HCT116 (cell line): Measurements from ENCODE around the gene RNF130. TPM values are rescaled to one million over a fixed set of nuclear protein-coding genes. Genes with fewer than 3 reads are reported as not detected.
A peak's percentile ranks its signal among the peaks of the same experiment; 100 is the strongest.
"Not testable (repeated sequence)": the region's sequence is repeated elsewhere in the genome, so short reads cannot be mapped to it uniquely, and the experiment has no call there.

Experiments
- ATAC-seq: fragments of 200-7000 bp; cut with Tn5 transposase; 2 replicates; pipeline ENCODE4 v1.9.1; 2020; ENCODE audit warnings: mild to moderate bottlenecking, moderate library complexity
- BruUV-seq: library from RNA; stranded (reverse); fragments of 400-500 nt; replicated peaks from 2 replicates; lab custom pipeline; 2021; lab: Mats Ljungman, UMichigan
- CTCF ChIA-PET: fragments of 300-600 bp; sonication (Branson Sonifier 250); formaldehyde crosslinking; loops from one replicate; lab custom pipeline; 2021; ENCODE audit warnings: antibody characterized with exemption; lab: Charles Lee
- POLR2A ChIA-PET: fragments of 300-600, 350-600 bp; sonication (Branson Sonifier 250); formaldehyde crosslinking; loops from one replicate; lab custom pipeline; 2021; ENCODE audit warnings: antibody characterized with exemption; lab: Charles Lee
- RAD21 ChIA-PET, 2 experiments: fragments of 300-600 bp; sonication (Branson Sonifier 250); formaldehyde crosslinking; loops; one replicate each; lab custom pipeline; 2023; ENCODE audit warnings: low total read pairs in 2 of 2; ENCODE audit not compliant: uncharacterized antibody in 2 of 2, unreplicated experiment in 2 of 2, low non-redundant PET in 1 of 2; lab: Charles Lee
- DNase-seq: peaks from one replicate; pipeline ENCODE4 v3.0.0-alpha.2; 2010; ENCODE audit warnings: low read depth, low spot score
- H2AFZ ChIP-seq: fragments of 200-600 bp; shearing (Covaris generic), sonication (generic); 2 replicates; pipeline ENCODE4 v1.6.1; 2017; ENCODE audit warnings: low read depth, mixed run types, mixed read lengths, antibody characterized with exemption, low read length; ENCODE audit not compliant: poor library complexity, severe bottlenecking
- H3K27ac ChIP-seq: 2 replicates; pipeline ENCODE4 v1.5.1; 2012; ENCODE audit warnings: low read depth, low read length
- H3K27me3 ChIP-seq: fragments of 200-600 bp; sonication (generic); 2 replicates; pipeline ENCODE4 v1.6.1; 2016; ENCODE audit warnings: mixed run types, low read length, mixed read lengths; ENCODE audit not compliant: insufficient read depth
- H3K36me3 ChIP-seq, 2 experiments: fragments of 200-500 bp in 1 of 2; fragments of 200-600 bp in 1 of 2; sonication (Bioruptor generic) in 1 of 2; sonication (generic) in 1 of 2; 2 replicates each; pipeline versions ENCODE4 v1.5.1 to v1.6.1; 2014 to 2016; ENCODE audit warnings: low read length in 2 of 2, inconsistent platforms in 1 of 2, mixed read lengths in 1 of 2, mixed run types in 1 of 2; ENCODE audit not compliant: insufficient read depth in 2 of 2, control insufficient read depth in 1 of 2
- H3K4me1 ChIP-seq, 2 experiments: fragments of 200-600 bp in 1 of 2; sonication (generic) in 1 of 2; 2 replicates each; pipeline versions ENCODE4 v1.5.1 to v1.6.1; 2012 to 2017; ENCODE audit warnings: low read length in 2 of 2, inconsistent platforms in 1 of 2, mild to moderate bottlenecking in 1 of 2, mixed read lengths in 1 of 2, mixed run types in 1 of 2, moderate library complexity in 1 of 2; ENCODE audit not compliant: insufficient read depth in 2 of 2, control insufficient read depth in 1 of 2
- H3K4me2 ChIP-seq: fragments of 200-600 bp; sonication (generic); 2 replicates; pipeline ENCODE4 v1.6.1; 2017; ENCODE audit warnings: mixed run types, low read length, mixed read lengths
- H3K4me3 ChIP-seq, 2 experiments: fragments of 200-600 bp in 1 of 2; sonication (generic) in 1 of 2; replicated peaks in 1 of 2; 2 replicates each; pipeline ENCODE4 v1.5.1; 2011 to 2016; ENCODE audit warnings: low read length in 2 of 2, control low read depth in 1 of 2, low read depth in 1 of 2, mild to moderate bottlenecking in 1 of 2, mixed read lengths in 1 of 2, mixed run types in 1 of 2
- H3K79me2 ChIP-seq: fragments of 200-600 bp; sonication (generic); 2 replicates; pipeline ENCODE4 v1.6.1; 2017; ENCODE audit warnings: mild to moderate bottlenecking, mixed run types, low read length, moderate library complexity, mixed read lengths; ENCODE audit not compliant: insufficient read depth
- H3K9ac ChIP-seq: fragments of 200-600 bp; sonication (generic); 2 replicates; pipeline ENCODE4 v1.6.1; 2016; ENCODE audit warnings: low read length, mixed read lengths
- H3K9me2 ChIP-seq: fragments of 200-600 bp; sonication (generic), shearing (Covaris generic); 2 replicates; pipeline ENCODE4 v1.6.1; 2017; ENCODE audit warnings: mixed run types, mild to moderate bottlenecking, moderate library complexity; ENCODE audit not compliant: insufficient read depth
- H3K9me3 ChIP-seq, 2 experiments: fragments of 200-500 bp in 1 of 2; fragments of 200-600 bp in 1 of 2; sonication (Bioruptor generic) in 1 of 2; sonication (generic) in 1 of 2; 2 replicates each; pipeline ENCODE4 v1.6.1; 2014 to 2017; ENCODE audit warnings: low read length in 2 of 2, mixed read lengths in 2 of 2, inconsistent platforms in 1 of 2, low read depth in 1 of 2, mild to moderate bottlenecking in 1 of 2, mixed run types in 1 of 2, moderate library complexity in 1 of 2; ENCODE audit not compliant: control insufficient read depth in 1 of 2, insufficient read depth in 1 of 2
- H4K20me1 ChIP-seq: fragments of 200-600 bp; sonication (generic), shearing (Covaris generic); 2 replicates; pipeline ENCODE4 v1.6.1; 2017; ENCODE audit warnings: mixed run types, mild to moderate bottlenecking, moderate library complexity; ENCODE audit not compliant: insufficient read depth
- RAD21 ChIP-seq: IDR thresholded peaks from 2 replicates; pipeline ENCODE4 v1.6.1; 2012; ENCODE audit warnings: low read depth, mild to moderate bottlenecking
- intact Hi-C: fragments of 100-400 bp; cut with micrococcal nuclease; formaldehyde crosslinking; loops from 2 replicates; pipeline ENCODE4 v1.10.0; 2022
- total RNA-seq: library from RNA; stranded (reverse); gene quantifications from one replicate; pipeline ENCODE4 v1.2.1, GENCODE V29; 2021; ENCODE audit not compliant: unreplicated experiment
- TF ChIP-seq, protein P1 (sequence below), 3 experiments: fragments of 200-600 bp in 1 of 3; sonication (generic) in 1 of 3; IDR thresholded peaks in 2 of 3; conservative IDR thresholded peaks in 1 of 3; 2 replicates each; pipeline ENCODE4 v1.5.1; 2012 to 2017; ENCODE audit warnings: low read depth in 2 of 3, low read length in 2 of 3, antibody characterized with exemption in 1 of 3, borderline replicate concordance in 1 of 3, control low read depth in 1 of 3, mild to moderate bottlenecking in 1 of 3, mixed read lengths in 1 of 3, mixed run types in 1 of 3, moderate library complexity in 1 of 3; ENCODE audit not compliant: insufficient read depth in 1 of 3
- TF ChIP-seq, protein P2 (sequence below): IDR thresholded peaks from 2 replicates; pipeline ENCODE4 v1.6.1; 2012

The RNF130 gene
- total RNA-seq, 1 experiment from 2014 or later: 34.9 TPM

DNA sequence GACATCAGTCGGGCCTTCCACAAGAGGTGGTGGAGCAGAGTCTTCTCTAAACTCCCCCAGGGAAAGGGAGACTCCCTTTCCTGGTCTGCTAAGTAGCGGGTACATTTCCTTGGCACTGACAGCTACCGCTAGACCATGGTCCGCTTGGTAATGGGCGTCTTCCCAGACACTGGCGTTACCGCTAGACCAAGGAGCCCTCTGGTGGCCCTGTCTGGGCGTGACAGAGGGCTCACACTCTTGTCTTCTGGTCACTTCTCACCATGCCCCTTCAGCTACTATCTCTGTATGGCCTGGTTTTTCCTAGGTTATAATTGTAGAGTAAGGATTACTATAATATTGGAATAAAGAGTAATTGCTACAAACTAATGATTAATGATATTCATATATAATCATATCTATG lies 81.0 kb downstream of the RNF130 start:
- H3K27me3 ChIP-seq, H3K4me3 ChIP-seq, RAD21 ChIA-PET, BruUV-seq, intact Hi-C loops, H3K79me2 ChIP-seq, H3K9me2 ChIP-seq, H3K9ac ChIP-seq, H2AFZ ChIP-seq, POLR2A ChIA-PET, H3K4me1 ChIP-seq, H3K36me3 ChIP-seq, H3K4me2 ChIP-seq, H3K9me3 ChIP-seq, H4K20me1 ChIP-seq, H3K27ac ChIP-seq, DNase-seq: not testable (repeated sequence)
- 0 out of 2 replicates have a peak, but pooled peaks have one; percentile 42 for ATAC-seq
- TF ChIP-seq, protein P1, sequence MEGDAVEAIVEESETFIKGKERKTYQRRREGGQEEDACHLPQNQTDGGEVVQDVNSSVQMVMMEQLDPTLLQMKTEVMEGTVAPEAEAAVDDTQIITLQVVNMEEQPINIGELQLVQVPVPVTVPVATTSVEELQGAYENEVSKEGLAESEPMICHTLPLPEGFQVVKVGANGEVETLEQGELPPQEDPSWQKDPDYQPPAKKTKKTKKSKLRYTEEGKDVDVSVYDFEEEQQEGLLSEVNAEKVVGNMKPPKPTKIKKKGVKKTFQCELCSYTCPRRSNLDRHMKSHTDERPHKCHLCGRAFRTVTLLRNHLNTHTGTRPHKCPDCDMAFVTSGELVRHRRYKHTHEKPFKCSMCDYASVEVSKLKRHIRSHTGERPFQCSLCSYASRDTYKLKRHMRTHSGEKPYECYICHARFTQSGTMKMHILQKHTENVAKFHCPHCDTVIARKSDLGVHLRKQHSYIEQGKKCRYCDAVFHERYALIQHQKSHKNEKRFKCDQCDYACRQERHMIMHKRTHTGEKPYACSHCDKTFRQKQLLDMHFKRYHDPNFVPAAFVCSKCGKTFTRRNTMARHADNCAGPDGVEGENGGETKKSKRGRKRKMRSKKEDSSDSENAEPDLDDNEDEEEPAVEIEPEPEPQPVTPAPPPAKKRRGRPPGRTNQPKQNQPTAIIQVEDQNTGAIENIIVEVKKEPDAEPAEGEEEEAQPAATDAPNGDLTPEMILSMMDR (IDR thresholded peaks at IDR 0.05 in 2 of 3, conservative IDR thresholded peaks at IDR 0.05 in 1 of 3; ENCODE audit: borderline replicate concordance in 1 of 3, insufficient read depth in 1 of 3, low read depth in 2 of 3, low read length in 2 of 3): peak; percentile 17 to 35 (median 31); a peak in 4 of 6 replicates
- TF ChIP-seq RAD21: peak; percentile 38; the same call in 1 of the 2 replicates
- CTCF ChIA-PET: interaction anchor here (1.2 kb wide), 1 partner anchor 189 kb away, joined by 4 read pairs; no protein-coding TSS in a partner anchor

DNA sequence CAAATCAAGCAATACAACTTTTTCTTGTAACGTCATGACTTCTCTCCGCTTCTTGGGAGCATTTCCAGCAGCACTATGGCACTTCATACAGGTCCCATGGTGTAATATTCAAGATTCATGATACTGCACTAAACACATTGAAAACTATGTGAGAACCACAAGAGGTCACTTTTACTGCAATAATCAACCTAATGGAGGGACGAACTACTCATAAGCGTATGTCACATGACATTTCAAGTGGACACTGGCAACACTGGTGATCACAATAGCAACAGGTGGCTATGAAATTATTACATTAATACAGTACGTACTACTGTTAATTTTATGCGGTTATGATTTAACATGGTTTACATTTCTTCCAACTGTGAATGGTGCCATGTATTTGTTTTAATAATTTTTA lies 85.2 kb downstream of the RNF130 start:
- H3K4me3 ChIP-seq: no peak overlapping the region
- H3K9me3 ChIP-seq: no peaks in the 10 kb centered on the region
- ChIA-PET RAD21 (no interaction called here), CTCF (no interaction called here), POLR2A (no interaction called here)
- no peaks in the 10 kb centered on the region for H3K79me2 ChIP-seq
- no peaks in the 10 kb centered on the region for H4K20me1 ChIP-seq
- intact Hi-C loops: loop anchor here (10.0 kb wide), 1 partner anchor 222 kb away; no protein-coding TSS in a partner anchor
- H2AFZ ChIP-seq: no peak overlapping the region
- no peaks in the 10 kb centered on the region for H3K36me3 ChIP-seq
- H3K4me1 ChIP-seq: no peaks in the 10 kb centered on the region
- H3K27ac ChIP-seq: no peak overlapping the region
- no peaks in the 10 kb centered on the region for H3K9me2 ChIP-seq
- no peak overlapping the region for H3K9ac ChIP-seq
- H3K4me2 ChIP-seq: no peak overlapping the region
- no peak for DNase-seq
- BruUV-seq: no TSS peak
- no peaks in the 10 kb centered on the region for H3K27me3 ChIP-seq
- TF ChIP-seq RAD21: peak; percentile 31; the same call in 1 of the 2 replicates
- TF ChIP-seq, protein P2, sequence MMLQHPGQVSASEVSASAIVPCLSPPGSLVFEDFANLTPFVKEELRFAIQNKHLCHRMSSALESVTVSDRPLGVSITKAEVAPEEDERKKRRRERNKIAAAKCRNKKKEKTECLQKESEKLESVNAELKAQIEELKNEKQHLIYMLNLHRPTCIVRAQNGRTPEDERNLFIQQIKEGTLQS: no peak
- ATAC-seq: no peak
